Measurements from ENCODE around the gene AP3M1.

Gene AP3M1, protein sequence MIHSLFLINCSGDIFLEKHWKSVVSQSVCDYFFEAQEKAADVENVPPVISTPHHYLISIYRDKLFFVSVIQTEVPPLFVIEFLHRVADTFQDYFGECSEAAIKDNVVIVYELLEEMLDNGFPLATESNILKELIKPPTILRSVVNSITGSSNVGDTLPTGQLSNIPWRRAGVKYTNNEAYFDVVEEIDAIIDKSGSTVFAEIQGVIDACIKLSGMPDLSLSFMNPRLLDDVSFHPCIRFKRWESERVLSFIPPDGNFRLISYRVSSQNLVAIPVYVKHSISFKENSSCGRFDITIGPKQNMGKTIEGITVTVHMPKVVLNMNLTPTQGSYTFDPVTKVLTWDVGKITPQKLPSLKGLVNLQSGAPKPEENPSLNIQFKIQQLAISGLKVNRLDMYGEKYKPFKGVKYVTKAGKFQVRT

GRCh38 chr10:74150204-74150989 is at the start of gene AP3M1:
Gene AP3M1, minus strand, starts transcription at chr10:74150828. Its CDS starts 12,449 bp downstream, at chr10:74138379.
- 0 out of 2 replicates have a peak, but pooled peaks cover 2% of the 10 kb centered on the region for H3F3A ChIP-seq (ENCODE audit: control insufficient read depth, insufficient read depth)
- H4K20me1 ChIP-seq (ENCODE audit: control insufficient read depth, insufficient read depth, low read depth, low read length) = no peaks in the 10 kb centered on the region
- peaks cover 19% of the 10 kb centered on the region for H3K4me1 ChIP-seq (ENCODE audit: control insufficient read depth, low read length)
- no peaks in the 10 kb centered on the region for H3K9me3 ChIP-seq (ENCODE audit: control insufficient read depth, insufficient read depth, low read length)
- peak within 1 kb of the TSS; percentile 68 for H3K4me2 ChIP-seq (ENCODE audit: low read length)
- H3K27me3 ChIP-seq (ENCODE audit: control insufficient read depth, low read length) = no peaks in the 10 kb centered on the region
- peak within 1 kb of the TSS; percentile 100 for H3K4me3 ChIP-seq (ENCODE audit: low read length)
- H3K36me3 ChIP-seq (ENCODE audit: control insufficient read depth, low read length) = peaks cover 19% of the 10 kb centered on the region
- peaks cover 89% of the 10 kb centered on the region for H3K79me2 ChIP-seq (ENCODE audit: control insufficient read depth, low read length)
- H3K9me2 ChIP-seq (replicated peaks; ENCODE audit: control insufficient read depth, low read length) = no peaks in the 10 kb centered on the region
- H3K27ac ChIP-seq (ENCODE audit: low read depth, low read length) = peak within 1 kb of the TSS; percentile 72
- TF ChIP-seq, protein P1, sequence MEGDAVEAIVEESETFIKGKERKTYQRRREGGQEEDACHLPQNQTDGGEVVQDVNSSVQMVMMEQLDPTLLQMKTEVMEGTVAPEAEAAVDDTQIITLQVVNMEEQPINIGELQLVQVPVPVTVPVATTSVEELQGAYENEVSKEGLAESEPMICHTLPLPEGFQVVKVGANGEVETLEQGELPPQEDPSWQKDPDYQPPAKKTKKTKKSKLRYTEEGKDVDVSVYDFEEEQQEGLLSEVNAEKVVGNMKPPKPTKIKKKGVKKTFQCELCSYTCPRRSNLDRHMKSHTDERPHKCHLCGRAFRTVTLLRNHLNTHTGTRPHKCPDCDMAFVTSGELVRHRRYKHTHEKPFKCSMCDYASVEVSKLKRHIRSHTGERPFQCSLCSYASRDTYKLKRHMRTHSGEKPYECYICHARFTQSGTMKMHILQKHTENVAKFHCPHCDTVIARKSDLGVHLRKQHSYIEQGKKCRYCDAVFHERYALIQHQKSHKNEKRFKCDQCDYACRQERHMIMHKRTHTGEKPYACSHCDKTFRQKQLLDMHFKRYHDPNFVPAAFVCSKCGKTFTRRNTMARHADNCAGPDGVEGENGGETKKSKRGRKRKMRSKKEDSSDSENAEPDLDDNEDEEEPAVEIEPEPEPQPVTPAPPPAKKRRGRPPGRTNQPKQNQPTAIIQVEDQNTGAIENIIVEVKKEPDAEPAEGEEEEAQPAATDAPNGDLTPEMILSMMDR (IDR thresholded peaks at IDR 0.05; ENCODE audit: low read depth, low read length, poor library complexity, severe bottlenecking) = no peak
- no peak for TF ChIP-seq EZH2phosphoT487 (IDR thresholded peaks at IDR 0.05; ENCODE audit: borderline replicate concordance, low read length)

DNA sequence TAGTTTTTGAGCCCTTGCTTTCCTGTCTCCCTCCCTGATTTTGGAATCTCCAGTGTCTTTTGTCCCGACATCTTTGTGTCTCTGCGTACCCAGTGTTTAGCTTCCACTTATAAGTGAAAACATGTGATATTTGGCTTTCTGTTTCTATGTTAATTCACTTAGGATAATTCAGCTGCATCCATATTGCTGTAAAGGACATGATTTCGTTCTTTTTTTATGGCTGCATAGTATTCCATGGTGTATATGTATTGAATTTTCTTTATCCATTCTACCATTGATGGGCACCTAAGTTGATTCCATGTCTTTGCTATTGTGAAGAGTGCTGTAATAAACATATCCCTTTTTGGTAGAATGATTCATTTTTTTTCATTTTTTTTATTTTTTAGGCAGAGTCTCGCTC is 48.7 kb upstream of the AP3M1 start:
- TF ChIP-seq EZH2phosphoT487 (IDR thresholded peaks at IDR 0.05; ENCODE audit: borderline replicate concordance, low read length) = no peak
- TF ChIP-seq, protein P1 (IDR thresholded peaks at IDR 0.05; ENCODE audit: low read depth, low read length, poor library complexity, severe bottlenecking) = no peak
- Histone ChIP-seq H3F3A (ENCODE audit: control insufficient read depth, insufficient read depth) (peaks cover 3% of the 10 kb centered on the region; the same call in 1 of the 2 replicates), H3K27me3 (ENCODE audit: control insufficient read depth, low read length) (no peaks in the 10 kb centered on the region)

GRCh38 chr10:74194999-74195398 is 44.4 kb upstream of the AP3M1 start:
- Histone ChIP-seq H3K36me3 (ENCODE audit: control insufficient read depth, low read length) (no peaks in the 10 kb centered on the region), H3K4me1 (ENCODE audit: control insufficient read depth, low read length) (peaks cover 23% of the 10 kb centered on the region), H3K4me2 (ENCODE audit: low read length) (no peak overlapping the region), H3F3A (ENCODE audit: control insufficient read depth, insufficient read depth) (peaks cover 3% of the 10 kb centered on the region; the same call in 1 of the 2 replicates), H3K9me3 (ENCODE audit: control insufficient read depth, insufficient read depth, low read length) (no peaks in the 10 kb centered on the region), H3K9me2 (replicated peaks; ENCODE audit: control insufficient read depth, low read length) (no peaks in the 10 kb centered on the region), H3K4me3 (ENCODE audit: low read length) (no peak overlapping the region), H3K27ac (ENCODE audit: low read depth, low read length) (no peak overlapping the region), H3K27me3 (ENCODE audit: control insufficient read depth, low read length) (no peaks in the 10 kb centered on the region), H4K20me1 (ENCODE audit: control insufficient read depth, insufficient read depth, low read depth, low read length) (no peaks in the 10 kb centered on the region), H3K79me2 (ENCODE audit: control insufficient read depth, low read length) (peaks cover 66% of the 10 kb centered on the region)
- TF ChIP-seq EZH2phosphoT487 (IDR thresholded peaks at IDR 0.05; ENCODE audit: borderline replicate concordance, low read length) = no peak
- TF ChIP-seq, protein P1 (IDR thresholded peaks at IDR 0.05; ENCODE audit: low read depth, low read length, poor library complexity, severe bottlenecking) = no peak

More for the DNA sequence above, 48.7 kb upstream of the AP3M1 start:
- Histone ChIP-seq H3K9me2 (replicated peaks; ENCODE audit: control insufficient read depth, low read length) (no peaks in the 10 kb centered on the region), H3K4me1 (ENCODE audit: control insufficient read depth, low read length) (no peaks in the 10 kb centered on the region), H3K27ac (ENCODE audit: low read depth, low read length) (no peak overlapping the region), H3K36me3 (ENCODE audit: control insufficient read depth, low read length) (no peaks in the 10 kb centered on the region; the same call in 1 of the 2 replicates), H3K9me3 (ENCODE audit: control insufficient read depth, insufficient read depth, low read length) (no peaks in the 10 kb centered on the region), H3K4me2 (ENCODE audit: low read length) (no peak overlapping the region), H3K79me2 (ENCODE audit: control insufficient read depth, low read length) (peaks cover 25% of the 10 kb centered on the region), H4K20me1 (ENCODE audit: control insufficient read depth, insufficient read depth, low read depth, low read length) (no peaks in the 10 kb centered on the region), H3K4me3 (ENCODE audit: low read length) (no peak overlapping the region)
